Measurements from ENCODE around the gene USH1C. TPM values are rescaled to one million over a fixed set of nuclear protein-coding genes. Genes with fewer than 3 reads are reported as not detected.

Gene USH1C
- total RNA-seq, 1 donor from 2014 or later = not detected

DNA sequence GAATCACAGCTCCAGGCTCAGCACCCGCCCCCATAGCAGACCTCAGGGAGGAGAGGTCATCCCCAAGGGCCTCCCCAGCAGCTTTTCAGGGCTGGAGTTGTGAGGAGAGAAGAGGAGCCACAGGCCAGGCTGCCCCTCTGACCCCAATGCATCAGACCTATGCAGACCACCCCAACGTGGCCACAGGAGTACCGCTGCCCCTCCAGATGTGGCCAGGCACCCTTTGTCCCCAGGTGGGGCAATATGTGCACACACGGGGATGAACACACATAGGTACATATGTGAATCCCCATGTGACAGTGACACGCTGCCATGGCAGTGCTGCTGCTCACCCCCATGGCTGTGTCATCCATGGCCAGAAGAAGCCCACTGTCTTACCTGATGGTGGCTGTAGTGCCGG is 10.9 kb downstream of the USH1C start:
- intact Hi-C loops (cut with micrococcal nuclease) = no loop called here
- DNase-seq = no peak
- Mint-ChIP-seq H3K9me3 (no peaks in the 10 kb centered on the region), H3K27ac (no peak overlapping the region), H3K4me1 (no peaks in the 10 kb centered on the region), H3K4me3 (no peak overlapping the region), H3K27me3 (peaks cover 23% of the 10 kb centered on the region), H3K36me3 (ENCODE audit: low read depth) (no peaks in the 10 kb centered on the region)

DNA sequence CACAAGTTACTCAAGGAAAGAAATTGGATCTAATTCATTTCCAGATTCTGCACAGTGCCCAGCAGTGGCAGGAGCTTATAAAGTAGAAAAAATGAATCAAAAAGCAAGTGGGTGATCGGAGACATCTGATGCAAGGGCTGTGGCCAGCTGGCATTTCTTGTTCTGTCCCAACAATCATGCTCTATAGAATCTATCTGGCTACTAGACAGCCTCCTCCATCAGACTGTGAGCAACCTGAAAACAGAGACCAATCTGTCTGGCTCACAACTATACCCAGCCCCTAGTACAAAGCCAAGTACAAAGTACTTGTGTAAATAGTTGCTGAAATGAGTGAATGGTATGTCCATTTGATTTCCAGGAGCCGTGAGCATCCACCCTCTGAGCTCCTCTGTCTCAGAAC is 11.4 kb downstream of the USH1C start:
- intact Hi-C loops (cut with micrococcal nuclease) = no loop called here
- Mint-ChIP-seq H3K27me3 (peaks cover 23% of the 10 kb centered on the region), H3K36me3 (ENCODE audit: low read depth) (no peaks in the 10 kb centered on the region), H3K9me3 (no peaks in the 10 kb centered on the region), H3K4me3 (no peak overlapping the region), H3K4me1 (no peaks in the 10 kb centered on the region), H3K27ac (no peak overlapping the region)
- no peak for DNase-seq

DNA sequence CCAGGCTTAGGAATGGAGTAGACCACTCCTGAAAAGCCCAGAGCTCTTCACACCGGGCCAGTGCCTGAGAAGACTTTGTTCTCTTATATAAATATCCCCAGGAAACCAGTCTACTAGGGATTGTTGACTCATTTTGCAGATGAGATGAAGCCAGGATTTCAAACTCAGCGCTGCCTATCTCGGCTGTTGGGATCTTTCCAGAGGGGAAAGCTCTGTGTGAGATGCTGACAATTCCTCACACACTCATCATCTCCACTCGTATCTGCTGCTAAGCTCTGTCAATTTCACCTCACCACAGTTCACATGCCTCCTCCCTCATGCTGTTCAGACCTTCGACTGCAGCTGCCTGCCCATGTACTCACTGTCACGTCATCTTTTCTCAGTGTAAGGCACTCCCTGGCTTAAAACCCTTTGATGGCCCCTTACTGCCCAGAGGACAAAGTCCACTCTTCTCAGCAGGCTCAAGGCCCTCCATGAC is 12.5 kb downstream of the USH1C start:
- Mint-ChIP-seq H3K4me1 (no peaks in the 10 kb centered on the region), H3K9me3 (no peaks in the 10 kb centered on the region), H3K36me3 (ENCODE audit: low read depth) (no peaks in the 10 kb centered on the region), H3K4me3 (no peak overlapping the region), H3K27ac (no peak overlapping the region), H3K27me3 (peaks cover 17% of the 10 kb centered on the region)
- intact Hi-C loops (cut with micrococcal nuclease) = no loop called here
- DNase-seq = no peak

DNA sequence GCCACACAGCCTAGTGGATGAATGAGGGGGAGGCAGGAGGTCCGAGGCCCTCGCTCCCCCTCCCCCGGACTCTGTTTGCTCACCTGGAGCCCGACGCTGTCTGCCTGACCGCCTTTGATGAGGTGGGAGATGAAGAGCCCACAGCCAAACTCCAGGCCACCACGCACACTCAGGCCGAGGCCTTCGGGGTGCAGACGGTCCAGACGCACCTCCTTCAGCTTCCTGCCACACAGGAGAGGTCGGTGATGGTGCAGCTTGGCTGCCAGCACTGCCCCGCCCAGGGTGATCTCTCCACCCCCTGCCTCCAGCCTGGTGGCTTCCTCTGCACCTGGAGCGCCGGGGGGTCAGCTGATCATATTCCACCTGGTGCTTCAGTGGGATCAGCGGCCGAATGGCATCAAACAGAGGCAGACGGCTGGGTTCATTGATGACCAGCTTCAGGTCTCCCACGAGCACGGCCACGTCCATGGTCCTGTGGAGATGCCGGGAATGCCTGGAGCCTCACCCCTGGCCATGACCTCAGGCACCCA is 13.1 kb downstream of the USH1C start:
- Mint-ChIP-seq H3K9me3 (no peaks in the 10 kb centered on the region), H3K27me3 (peaks cover 15% of the 10 kb centered on the region), H3K27ac (no peak overlapping the region), H3K4me3 (no peak overlapping the region), H3K36me3 (ENCODE audit: low read depth) (no peaks in the 10 kb centered on the region), H3K4me1 (no peaks in the 10 kb centered on the region)
- intact Hi-C loops (cut with micrococcal nuclease) = no loop called here
- DNase-seq = no peak

DNA sequence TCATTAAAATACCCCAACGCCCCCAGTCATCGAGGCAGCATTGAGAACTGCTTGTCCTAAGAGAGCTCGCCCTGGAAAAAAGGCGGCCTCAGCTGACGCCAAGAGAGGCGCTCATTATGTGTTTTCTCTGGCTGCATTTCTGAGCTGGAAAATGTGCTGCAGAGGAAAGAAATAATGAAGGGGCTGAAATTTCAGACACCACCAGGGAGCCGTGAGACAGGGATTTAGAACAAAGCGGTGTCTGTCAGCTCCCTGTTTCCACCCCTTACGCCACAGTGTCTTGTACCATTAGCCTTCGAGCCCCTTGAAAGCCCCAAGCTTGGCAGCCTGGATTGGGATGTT is 14.4 kb downstream of the USH1C start:
- Mint-ChIP-seq H3K9me3 (no peaks in the 10 kb centered on the region), H3K27ac (no peak overlapping the region), H3K4me1 (no peaks in the 10 kb centered on the region), H3K27me3 (peaks cover 11% of the 10 kb centered on the region), H3K4me3 (no peak overlapping the region), H3K36me3 (ENCODE audit: low read depth) (no peaks in the 10 kb centered on the region)
- intact Hi-C loops (cut with micrococcal nuclease) = no loop called here
- DNase-seq = no peak

DNA sequence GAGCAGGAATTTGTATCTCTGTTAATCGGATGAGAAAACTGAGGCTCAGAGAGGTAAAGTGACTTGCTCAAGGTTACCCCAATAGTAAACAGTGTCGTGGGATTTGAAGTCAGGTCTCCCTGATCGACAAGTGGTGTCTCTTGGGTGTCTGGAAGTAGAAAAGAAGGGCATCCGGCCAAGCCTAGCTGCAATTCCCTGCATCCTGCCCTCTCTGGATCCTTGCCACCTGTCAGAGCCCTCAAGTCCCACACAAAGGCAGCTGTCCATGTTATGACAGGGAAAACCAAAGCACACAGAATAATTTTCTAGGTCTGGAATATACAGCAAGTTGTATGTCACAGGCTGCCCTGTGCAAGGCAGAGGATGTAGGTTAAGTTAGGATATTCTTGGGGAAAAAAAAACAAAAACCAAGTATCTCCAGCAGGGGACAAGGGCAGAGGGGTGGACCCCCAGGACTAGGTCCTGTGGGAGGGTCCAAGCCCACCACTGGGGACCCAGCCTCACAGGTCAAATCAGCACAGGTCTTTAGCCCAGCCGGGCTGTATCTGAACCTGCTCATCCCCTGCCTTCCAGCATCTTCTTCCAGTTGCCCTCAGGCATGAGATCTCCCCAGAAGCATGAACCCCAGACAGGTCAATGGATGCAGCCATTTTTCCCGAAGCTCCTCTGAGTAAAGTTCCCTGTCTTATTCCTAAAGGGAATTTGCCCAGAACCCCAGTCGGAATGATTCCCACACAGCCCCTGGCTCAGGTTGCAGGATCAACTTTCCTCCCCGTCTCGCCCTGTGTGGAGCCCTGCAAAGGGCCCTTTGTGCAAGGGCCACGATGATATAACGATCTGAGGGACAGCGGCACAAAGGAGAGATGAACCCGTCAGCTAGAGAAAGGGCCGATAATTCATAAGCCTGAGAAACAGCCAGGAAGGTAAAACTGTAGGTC is 15.0 kb downstream of the USH1C start:
- H3K36me3 Mint-ChIP-seq (ENCODE audit: low read depth) = no peaks in the 10 kb centered on the region
- H3K9me3 Mint-ChIP-seq = no peaks in the 10 kb centered on the region
- H3K4me1 Mint-ChIP-seq = no peaks in the 10 kb centered on the region
- peaks cover 11% of the 10 kb centered on the region for H3K27me3 Mint-ChIP-seq
- DNase-seq = no peak
- H3K4me3 Mint-ChIP-seq = no peak overlapping the region
- intact Hi-C loops (cut with micrococcal nuclease) = loop anchor here (1.0 kb wide), 2 partner anchors 145 to 299 kb away; no protein-coding TSS in a partner anchor
- H3K27ac Mint-ChIP-seq = no peak overlapping the region

DNA sequence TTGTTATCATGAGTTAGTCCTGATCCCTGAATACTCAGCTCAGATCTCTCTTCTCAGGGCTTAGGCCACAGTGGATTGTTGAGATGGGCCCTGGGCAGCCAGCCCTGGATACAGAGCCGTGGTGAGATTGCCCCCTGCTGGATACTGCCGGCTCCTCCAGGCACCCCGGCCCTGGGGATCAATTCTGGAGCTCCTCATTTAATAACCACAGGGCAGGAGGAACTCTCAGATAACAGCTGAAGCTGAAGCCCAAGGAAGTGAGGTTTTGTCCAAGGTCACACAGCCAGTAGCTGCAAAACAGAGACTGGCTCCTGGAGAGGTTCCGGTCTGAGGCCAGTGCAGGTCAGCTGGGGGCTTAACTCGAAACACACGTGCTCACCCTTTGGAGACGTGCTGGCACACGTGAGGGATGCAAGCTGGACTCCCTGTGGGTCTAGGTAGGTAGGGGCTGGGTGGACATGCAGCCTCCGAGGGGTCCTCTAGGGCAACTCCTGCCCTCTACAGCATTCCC is 16.0 kb downstream of the USH1C start:
- Mint-ChIP-seq H3K9me3 (no peaks in the 10 kb centered on the region), H3K36me3 (ENCODE audit: low read depth) (no peaks in the 10 kb centered on the region), H3K4me1 (no peaks in the 10 kb centered on the region), H3K27me3 (peaks cover 11% of the 10 kb centered on the region), H3K27ac (no peak overlapping the region), H3K4me3 (no peak overlapping the region)
- intact Hi-C loops (cut with micrococcal nuclease) = loop anchor here (1.0 kb wide), 2 partner anchors 144 to 298 kb away; no protein-coding TSS in a partner anchor
- peak; percentile 82 for DNase-seq

DNA sequence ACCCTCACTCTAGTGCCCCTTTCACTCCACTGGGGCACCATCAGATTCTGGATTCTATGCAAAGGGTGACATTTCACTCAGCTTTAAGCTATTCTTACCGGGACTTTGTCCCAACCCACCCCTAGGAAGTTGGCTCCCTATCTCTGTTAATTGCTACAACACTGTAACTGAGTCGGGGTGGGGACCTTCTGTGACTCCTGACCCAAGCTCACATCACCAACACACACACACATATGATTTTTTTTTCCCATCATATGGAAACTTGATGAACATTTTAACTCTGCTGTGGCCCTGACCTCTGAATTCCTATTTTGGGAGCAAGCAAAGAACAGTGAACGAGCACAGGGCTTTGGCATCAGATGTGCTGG is 16.6 kb downstream of the USH1C start:
- Mint-ChIP-seq H3K36me3 (ENCODE audit: low read depth) (no peaks in the 10 kb centered on the region), H3K4me1 (no peaks in the 10 kb centered on the region), H3K27ac (no peak overlapping the region), H3K4me3 (no peak overlapping the region), H3K9me3 (no peaks in the 10 kb centered on the region), H3K27me3 (peaks cover 11% of the 10 kb centered on the region)
- intact Hi-C loops (cut with micrococcal nuclease) = no loop called here
- no peak for DNase-seq

DNA sequence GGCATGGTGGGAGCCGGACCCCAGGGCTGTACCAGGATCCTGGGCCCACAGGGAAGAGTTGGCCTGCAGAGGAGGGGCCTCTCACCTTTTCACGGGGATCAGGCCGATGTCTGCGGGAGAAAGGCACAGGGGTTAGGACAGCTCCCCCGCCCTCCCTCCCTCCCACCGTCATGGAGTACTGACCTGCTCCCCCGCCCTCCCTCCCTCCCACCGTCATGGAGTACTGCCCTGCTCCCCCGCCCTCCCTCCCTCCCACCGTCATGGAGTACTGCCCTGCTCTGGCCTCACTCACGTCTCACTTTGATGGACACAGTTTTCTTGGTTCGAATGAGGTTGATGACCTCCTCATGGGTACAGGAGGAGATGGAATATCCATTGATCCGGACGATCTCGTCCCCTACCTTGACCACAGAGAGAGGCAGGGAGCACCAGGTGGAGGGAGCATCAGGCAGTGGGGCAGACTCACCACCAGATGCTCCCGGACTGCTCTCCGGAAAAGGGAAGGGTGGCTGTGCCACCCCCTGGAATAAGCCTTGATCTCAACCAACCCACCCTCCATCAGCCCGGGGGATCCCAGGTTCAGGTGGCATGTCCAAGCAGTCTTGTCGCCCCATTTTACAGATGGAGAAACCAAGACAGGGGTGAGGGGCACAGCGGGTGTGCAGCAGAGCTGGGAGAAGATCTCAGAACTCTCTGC is 17.1 kb downstream of the USH1C start:
- DNase-seq = no peak
- Mint-ChIP-seq H3K9me3 (no peaks in the 10 kb centered on the region), H3K27me3 (peaks cover 11% of the 10 kb centered on the region), H3K27ac (no peak overlapping the region), H3K36me3 (ENCODE audit: low read depth) (no peaks in the 10 kb centered on the region), H3K4me3 (no peak overlapping the region), H3K4me1 (no peaks in the 10 kb centered on the region)
- intact Hi-C loops (cut with micrococcal nuclease) = no loop called here

DNA sequence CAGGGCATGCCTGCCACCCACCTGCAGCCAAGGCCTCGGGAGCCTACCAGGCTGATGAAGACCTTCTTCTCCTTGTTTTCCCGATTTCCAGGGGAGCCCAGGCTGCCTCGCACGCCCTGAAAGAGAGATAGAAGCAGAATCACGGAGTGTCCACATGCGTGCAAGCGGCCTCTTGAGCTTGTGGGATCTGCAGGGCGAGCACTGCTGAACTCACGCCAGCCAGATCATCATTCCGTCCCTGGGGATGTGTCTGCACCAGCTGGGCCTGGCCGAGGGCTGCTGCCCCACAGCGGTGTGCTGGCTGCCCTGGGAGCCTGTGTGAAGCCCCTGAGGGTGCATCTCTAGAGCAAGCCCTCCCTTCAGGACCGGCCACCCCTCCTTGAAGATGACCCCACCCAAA is 17.9 kb downstream of the USH1C start:
- Mint-ChIP-seq H3K4me3 (no peak overlapping the region), H3K4me1 (no peaks in the 10 kb centered on the region), H3K9me3 (no peaks in the 10 kb centered on the region), H3K27me3 (peaks cover 7% of the 10 kb centered on the region), H3K27ac (no peak overlapping the region), H3K36me3 (ENCODE audit: low read depth) (no peaks in the 10 kb centered on the region)
- intact Hi-C loops (cut with micrococcal nuclease) = no loop called here
- no peak for DNase-seq

DNA sequence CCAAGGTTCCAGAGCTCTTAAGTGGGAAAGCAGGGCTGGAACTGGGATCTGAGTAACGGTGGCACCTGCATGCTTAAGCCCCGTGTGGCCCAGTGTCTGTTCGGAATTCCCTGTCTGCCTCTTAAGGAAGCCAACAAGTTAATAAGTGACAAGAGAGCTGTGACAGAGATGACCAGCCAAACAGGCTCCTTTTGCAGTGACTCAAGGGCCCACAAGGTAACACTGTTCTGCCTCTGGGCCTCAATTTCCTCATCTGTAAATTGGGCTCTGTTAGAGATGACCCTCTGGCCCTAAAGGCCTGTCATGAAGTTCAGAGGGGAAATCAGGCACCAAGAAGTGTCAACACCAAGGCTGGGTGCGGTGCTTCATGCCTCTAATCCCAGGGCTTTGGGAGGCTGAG is 18.6 kb downstream of the USH1C start:
- DNase-seq = no peak
- Mint-ChIP-seq H3K36me3 (ENCODE audit: low read depth) (no peaks in the 10 kb centered on the region), H3K4me1 (no peaks in the 10 kb centered on the region), H3K9me3 (no peaks in the 10 kb centered on the region), H3K27me3 (peaks cover 8% of the 10 kb centered on the region), H3K4me3 (no peak overlapping the region), H3K27ac (no peak overlapping the region)
- intact Hi-C loops (cut with micrococcal nuclease) = no loop called here

DNA sequence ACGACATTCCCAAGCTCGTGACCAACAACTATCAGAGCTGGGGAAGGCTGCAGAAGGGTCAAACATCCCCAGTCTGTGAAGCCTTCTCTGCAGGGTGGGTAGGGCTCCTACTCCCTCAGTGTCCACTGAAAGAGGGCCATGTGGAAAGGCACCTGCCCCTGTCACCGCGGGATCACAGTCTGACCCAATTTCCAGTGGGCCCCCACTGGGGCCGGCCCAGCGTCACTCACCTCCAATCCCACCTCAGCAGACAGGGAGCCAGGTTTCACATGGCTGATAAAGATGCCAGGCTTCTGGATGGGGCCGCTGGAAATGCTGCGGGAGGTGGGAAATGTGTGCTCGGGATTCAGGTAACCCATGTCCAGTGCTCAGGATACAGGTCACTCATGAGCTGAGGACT is 20.0 kb downstream of the USH1C start:
- Mint-ChIP-seq H3K4me1 (no peaks in the 10 kb centered on the region), H3K36me3 (ENCODE audit: low read depth) (no peaks in the 10 kb centered on the region), H3K27me3 (peaks cover 6% of the 10 kb centered on the region), H3K27ac (no peak overlapping the region), H3K4me3 (no peak overlapping the region), H3K9me3 (no peaks in the 10 kb centered on the region)
- DNase-seq = no peak
- intact Hi-C loops (cut with micrococcal nuclease) = no loop called here

DNA sequence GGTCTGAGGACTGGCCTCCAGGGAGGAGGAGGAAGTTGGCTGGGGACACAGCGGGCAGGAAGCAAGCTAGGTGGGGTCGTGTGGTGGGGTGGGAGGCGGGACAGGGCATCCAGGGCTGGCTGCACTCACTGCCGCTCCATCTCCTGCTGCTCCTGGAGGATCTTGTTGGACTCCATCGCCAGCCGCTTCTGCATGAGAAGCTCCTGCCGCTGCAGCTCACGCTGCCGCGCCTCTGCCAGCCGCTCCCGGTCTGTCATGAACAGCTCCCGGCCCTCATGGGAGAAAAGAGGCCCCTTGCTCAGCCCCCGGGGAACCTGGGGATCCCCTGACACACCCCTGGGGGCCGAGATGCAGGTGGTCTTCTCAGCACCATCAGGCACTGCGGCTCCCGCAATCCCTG is 21.6 kb downstream of the USH1C start:
- no peak for DNase-seq
- intact Hi-C loops (cut with micrococcal nuclease) = no loop called here
- Mint-ChIP-seq H3K4me3 (no peak overlapping the region), H3K9me3 (no peaks in the 10 kb centered on the region), H3K27me3 (peaks cover 2% of the 10 kb centered on the region), H3K4me1 (no peaks in the 10 kb centered on the region), H3K36me3 (ENCODE audit: low read depth) (no peaks in the 10 kb centered on the region), H3K27ac (no peak overlapping the region)

All from activated CD4-positive, alpha-beta T cell treated with anti-CD3 and anti-CD28 coated beads, Interleukin-2, amount 10 ng/mL, durations not matched to agents 24 days and 14 days (primary cell).